GM21367 (cell line): ENCODE measurements around the gene CREG2.
"Not testable (repeated sequence)": the region's sequence is repeated elsewhere in the genome, so short reads cannot be mapped to it uniquely, and the experiment has no call there.

Experiments
- ATAC-seq: cut with Tn5 transposase; IDR thresholded peaks from one replicate; pipeline ENCODE4 v1.9.1; 2021; ENCODE audit not compliant: unreplicated experiment

The CREG2 gene

DNA sequence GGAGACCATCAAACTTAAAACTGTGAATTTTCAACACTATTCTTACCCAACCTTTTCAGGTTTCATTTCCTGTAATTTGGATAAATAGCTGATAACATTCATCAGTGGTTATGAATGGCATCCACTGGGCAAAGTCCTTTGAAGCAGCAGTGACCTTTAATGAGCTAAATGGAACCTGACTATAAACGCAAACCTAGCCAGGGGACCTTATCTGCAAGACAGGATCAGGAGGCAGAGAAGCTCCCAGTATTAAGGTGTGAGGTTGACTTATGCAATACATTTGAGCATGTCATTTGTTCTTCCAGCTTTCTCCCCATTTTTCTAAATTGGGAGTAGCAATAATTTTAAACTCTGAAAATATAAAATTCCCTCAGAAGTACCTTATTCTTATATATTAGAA lies 38.4 kb downstream of the CREG2 start:
- no peak for ATAC-seq

DNA sequence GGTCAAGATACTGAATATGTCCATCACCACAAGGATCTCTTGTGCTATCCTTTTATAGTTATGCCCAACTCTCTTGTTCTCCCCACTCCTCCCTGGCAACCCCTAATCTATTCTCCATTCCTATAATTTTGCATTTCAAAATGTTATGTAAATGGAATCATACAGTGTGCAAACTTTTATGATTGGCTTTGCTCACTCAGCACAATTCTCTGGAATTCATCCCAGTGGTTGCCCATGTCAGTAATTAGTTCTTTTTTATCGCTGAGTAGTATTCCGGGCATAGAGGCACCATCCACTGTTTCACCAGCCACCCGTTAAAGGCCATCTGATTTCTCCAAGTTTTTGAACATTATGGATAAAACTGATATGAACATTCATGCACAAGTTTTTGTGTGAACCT lies 40.4 kb downstream of the CREG2 start:
- ATAC-seq: no peak

DNA sequence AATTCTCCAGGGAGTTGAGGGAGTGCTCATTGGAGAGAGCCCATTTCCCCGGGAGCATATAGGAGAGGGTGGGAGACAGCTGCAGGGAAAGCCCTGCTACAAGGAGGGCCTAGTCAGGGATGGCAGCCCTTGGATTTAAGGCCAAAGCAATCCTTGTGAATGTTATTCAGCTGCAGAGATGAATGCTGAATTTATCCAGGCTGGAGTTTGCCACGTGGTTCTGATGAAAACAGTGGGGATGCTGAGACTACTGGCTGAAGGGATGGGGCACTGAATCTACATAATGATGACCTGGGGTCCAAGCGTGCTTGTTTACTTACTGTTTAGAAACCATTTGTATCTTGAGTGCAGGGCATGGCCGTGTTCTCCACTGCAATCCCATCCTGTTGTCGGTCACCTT lies 43.2 kb downstream of the CREG2 start:
- no peak for ATAC-seq

DNA sequence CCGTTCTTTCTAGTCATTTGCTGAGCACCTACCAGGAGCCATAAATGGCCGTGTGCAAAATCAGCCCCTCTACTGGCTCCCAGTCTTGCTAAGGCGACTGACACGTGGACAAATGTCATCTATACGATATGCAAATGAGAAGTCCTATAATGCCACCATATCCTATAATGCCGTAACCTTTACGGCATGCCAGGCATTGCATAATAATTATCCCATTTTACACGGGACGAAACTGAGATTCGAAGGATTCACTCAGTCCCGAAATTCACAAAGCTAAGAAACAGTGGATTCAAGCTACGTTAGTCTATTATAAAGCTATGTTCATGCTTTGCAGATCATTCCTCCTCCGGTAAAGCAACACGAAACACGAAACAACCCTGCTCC lies 44.7 kb downstream of the CREG2 start:
- ATAC-seq: no peak

DNA sequence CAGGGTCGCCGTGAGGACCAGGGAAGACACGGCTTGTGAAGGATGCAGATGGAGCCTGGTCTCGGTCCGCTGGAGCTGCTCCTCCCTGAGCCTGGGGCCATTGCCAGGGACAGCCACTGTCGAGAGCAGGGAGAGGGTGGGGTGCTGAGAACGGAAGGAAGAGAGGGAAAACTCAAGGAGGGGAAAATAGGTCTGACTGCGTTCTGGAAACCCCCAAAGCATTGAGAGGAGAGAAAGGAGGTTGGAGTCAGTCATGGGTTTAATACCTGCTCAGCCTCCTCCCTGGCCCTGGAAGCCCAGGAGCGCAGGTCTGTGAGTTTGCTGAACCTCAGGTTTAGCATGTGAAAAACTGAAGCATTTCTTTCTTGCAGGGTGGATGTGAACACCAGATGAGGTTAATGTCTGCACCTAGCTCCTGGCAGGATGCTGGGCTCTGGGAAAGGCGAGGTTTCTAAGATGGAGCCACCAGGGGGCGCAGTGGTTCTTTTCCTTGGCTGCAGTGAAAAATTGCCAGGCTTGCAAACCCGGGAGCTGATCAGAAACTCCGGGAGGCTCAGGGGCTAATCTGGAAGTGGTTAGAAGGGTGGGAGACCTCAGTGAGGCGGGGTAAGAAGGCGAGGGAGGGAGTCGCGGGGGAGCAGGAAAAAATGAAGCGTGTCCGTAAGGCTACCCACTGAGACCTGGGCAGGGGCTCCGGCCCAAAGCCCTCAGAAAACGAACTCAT lies 45.2 kb downstream of the CREG2 start:
- ATAC-seq: no peak

DNA sequence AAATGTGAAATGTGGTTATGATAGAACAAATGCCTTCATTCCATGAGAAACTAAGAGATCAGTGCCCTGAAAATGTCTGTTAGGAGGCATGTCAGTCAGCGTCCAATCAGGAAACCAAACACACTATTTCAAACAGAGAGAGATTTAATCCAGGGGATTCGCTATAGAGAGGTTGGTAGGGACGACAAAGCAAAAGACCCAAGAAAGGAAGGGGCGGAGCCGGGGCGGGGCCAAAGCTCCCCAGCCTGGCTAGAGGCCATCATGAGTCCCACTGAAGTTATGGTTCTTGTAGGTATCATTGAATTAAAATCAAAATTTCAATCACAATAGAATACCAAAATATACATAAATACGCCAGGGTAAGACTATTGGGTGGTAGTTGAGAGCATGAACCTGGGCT lies 45.9 kb downstream of the CREG2 start:
- ATAC-seq: no peak

DNA sequence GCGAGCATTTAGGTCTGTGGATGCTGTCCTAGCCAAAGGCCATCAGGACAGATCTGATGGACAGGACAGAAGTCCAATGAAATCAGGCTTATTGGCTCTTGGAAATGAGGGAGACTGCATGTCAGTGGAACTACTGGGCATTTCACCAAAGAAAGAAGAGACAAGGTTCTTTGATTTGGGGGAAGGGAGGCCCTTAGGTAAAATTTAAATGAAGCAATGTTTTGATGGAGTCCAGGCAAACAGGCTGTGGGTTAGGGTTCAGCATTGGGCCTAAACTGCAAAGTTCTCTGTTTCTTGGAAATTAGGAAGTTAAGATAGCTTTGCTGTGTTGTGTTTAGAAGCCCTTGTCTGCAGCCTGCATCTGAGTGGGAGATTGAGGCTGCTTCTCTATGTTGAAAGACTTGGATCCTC lies 47.2 kb downstream of the CREG2 start:
- ATAC-seq: no peak

DNA sequence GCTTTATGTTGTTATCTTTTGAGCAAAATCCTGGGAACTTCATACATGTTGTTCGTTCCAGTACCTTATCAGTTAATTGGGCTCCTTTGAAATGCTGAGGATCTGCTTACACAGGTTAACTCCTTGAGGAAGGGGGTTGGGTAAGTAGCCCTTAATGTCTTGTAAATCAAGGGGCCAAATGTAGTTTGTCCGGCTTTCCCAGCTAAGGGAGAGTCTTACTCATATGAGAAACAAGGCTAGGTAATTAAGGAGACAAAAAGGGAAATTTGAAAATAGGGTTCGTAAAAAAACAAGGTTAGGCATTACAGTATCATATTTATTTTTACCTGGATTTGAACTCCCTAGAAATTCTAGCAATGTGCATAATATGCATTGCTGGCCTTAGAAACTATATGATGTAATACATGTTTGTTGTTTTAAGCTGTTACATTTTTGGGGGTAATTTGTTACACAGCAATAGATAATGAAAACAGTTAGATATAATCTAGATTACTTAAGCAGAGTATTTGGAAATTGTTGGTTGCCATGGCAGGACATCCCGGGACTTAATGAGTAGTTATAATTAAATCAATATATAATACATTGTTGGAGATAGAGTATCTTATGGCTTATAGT lies 47.9 kb downstream of the CREG2 start:
- no peak for ATAC-seq

DNA sequence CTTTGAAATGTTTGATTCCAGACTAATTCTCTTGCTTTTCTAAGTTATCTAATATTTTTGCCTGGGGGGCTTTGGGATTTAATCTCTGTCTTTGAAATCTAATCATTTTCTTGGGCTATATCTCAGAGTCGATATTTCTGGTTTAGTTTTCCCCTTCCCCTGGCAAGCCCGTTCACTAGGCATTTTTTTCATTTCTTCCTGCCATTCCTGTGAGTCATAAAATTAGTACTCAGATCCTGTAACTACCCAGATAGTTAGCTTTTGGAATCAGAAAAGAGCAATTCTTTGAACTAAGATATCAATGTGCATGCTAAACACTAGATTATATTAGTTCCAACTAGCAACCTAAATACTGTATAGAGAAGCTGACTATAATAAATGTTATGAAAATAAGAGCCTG lies 49.4 kb downstream of the CREG2 start:
- ATAC-seq: no peak

DNA sequence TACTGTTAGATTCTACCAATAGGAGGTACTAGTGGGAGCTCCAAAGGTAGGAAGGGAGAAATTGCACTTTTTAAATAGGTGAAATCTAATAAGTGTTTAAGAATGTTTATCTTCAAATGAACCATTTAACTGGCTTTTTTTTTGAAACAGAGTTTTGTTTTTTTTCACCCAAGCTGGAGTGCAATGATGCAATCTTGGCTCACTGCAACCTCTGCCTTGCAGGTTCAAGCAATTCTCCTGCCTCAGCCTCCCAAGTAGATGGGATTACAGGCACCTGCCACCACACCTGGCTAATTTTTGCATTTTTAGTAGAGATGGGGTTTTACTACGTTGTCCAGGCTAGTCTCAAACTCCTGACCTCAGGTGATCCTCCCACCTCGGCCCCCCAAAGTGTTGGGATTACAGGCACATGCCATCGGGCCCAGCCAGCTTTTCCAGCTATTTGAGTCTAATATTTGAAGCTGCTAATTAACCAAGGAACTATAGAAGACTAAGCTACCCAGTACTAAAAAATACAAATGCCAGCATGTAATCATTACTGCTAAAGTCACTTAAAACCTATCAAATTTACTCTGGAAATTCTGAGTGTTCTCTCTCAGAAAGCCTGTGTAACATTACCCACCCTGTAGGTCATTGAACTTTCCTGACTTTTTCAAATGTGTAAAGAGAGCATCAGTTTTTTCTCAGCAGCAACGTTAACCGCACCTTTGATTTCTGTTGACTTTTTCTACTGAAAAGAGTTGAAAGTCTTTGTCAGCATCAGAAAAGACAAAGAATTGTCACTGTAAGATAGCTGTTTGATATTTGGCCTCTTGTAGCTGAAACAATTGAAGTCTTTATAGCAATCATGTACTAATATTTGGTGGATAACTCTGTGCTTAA lies 54.2 kb downstream of the CREG2 start:
- ATAC-seq: no peak

DNA sequence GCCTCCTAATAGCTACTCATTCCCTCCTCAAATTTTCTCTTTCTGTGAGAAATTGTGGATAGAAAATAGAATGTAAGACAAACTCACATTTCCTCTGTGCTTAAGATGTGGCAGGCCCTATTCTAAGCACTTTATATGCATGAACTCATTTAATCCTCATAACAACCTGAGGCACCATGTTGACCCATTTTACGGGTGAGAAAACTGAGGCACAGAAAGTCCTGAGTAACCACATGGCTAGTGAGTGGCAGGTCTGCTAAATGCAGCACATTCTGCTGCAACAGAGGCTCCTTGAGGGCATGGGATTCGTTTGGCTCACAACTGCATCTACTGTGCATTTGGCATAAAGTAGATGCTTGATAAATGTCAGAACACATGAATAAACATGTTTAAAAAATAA lies 56.1 kb downstream of the CREG2 start:
- no peak for ATAC-seq

DNA sequence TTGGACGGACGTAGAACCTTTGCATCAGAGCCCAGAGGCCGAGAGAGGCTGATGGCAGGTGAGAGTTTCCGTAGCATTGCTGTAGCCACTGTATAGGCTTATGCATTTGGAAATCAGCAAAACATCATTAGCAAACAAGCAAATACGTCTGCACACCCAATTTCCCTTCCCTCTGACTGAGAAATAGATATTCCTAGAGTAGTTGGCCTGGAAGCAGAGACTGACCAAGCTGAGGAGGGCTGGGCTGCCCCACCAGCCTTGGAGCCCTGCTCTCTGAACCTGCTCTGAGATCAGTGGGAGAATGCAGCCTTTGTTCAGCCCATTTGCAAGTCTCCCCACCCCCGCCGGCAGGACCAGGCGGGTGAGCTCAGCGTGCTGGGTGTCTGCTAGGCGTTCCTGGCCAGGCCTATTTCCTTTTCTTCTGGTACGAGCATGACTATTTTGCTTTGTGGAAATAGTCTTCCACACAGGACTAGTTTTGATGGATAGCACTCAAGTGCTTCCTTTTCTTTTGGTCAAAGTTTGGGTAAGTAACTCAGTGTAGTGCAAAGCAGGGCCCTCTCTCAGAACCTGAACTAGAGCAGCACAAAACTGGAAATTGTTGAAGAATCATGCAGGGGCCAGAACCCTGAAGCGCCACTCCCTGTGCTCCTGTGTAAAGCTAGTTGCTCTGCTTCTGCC lies 56.9 kb downstream of the CREG2 start:
- no peak for ATAC-seq

DNA sequence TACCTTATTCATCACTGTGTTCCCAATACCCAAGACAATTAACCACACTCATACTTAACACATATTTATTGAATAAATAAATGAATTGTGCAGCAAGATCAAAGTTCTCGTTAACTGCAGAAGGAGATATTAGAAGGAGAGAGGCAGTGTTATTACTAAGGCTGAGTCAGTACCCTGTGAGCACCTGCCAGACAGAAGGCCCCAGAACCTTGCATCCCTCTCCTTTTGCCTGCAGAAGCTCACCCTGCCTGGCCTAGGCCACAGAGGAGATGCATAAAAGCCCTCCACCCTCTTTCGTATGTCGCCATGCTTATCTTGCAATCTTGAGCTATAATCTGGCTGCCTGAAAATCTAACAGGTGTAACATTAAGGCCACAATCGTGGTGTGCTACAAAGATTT lies 58.3 kb downstream of the CREG2 start:
- no peak for ATAC-seq

DNA sequence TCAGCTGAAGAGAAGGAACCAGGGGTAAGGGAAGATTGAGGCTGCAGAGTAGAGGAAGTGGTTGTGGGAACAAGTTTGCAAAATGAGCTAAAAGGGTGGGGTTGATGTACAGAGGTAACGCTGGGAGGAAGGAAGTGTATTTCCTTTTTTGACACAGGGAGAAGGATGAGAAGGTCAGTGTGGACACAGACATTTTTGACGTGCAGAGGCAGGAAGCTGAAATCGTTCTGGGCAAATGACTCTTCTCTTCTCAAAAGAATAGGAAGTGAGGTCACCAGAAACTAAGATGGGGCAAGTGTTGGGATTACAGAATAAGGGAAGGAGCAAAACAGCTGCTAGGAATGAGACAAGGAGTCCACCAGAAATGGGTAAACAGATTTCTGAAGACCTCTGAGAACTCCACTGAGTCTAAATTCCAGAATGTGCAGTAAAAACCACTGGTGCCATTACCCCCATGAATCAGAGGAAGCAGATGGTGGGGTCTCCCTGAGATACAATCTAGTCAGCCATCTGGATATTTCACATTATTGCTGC lies 58.8 kb downstream of the CREG2 start:
- ATAC-seq: peak; percentile 42

DNA sequence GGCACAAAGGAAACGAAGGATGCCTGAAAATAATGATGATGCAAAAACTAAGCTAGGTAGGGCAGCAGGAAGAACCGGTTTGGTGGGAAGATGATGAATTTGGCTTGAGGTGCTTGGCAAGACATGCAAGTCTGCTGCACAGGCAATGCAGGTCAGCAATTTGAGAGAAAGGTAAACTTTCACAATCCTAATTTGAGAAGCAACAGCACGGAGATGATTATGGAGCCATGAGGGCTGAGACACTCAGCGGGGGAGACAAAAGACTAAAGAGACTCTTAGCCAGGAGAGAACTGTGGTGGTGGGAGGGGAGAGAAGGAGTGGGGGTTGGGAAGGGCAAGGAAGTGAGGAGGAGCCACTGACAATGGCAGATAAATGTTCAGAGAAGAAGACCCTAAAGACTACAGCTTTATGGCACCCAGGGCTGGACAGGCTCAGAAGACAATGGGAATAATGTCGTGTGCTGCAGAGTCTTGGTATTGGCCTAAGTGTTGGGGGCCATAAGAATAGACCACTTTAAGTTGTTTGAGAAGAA lies 59.4 kb downstream of the CREG2 start:
- ATAC-seq: no peak

DNA sequence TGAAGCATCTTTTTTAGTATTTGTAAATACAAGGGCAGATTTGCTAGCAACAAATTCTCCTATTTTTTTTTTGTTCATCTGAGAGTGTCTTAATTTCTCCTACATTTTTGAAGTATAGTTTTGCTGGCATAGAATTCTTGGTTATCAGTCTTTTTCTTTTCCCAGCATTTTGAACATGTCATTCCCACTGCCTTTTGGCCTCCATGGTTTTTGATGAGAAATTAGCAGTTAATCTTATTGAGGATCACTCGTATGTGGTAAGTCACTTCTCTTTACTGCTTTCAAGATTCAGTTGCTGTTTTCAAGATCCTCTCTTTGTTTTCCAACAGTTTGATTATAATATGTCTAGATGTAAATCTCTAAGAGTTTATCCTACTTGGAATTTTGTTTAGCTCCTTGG lies 61.9 kb downstream of the CREG2 start:
- ATAC-seq: no peak

DNA sequence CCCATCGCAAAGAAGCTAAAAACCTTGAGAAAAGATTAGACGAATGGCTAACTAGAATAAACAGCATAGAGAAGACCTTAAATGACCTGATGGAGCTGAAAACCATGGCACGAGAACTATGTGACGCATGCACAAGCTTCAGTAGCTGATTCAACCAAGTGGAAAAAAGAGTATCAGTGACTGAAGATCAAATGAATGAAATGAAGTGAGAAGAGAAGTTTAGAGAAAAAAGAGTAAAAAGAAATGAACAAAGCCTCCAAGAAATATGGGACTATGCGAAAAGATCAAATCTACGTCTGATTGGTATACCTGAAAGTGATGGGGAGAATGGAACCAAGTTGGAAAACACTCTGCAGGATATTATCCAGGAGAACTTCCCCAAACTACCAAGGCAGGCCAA lies 70.7 kb downstream of the CREG2 start:
- ATAC-seq: not testable (repeated sequence)

DNA sequence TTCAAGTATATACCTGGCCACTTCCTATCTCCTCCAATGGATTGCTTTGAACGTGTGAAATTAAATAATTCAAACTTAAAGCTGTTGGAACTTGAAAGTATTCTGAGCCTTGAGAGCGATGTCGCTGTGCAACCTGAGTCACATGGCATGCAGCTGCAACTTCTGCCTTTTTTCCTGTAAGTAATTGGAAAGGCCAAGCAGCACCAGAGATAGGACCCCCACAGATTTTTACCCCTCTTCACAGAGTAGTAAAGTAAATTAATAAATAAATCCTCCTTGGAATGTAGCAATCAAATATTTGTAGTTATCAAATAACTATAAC lies 75.6 kb downstream of the CREG2 start:
- no peak for ATAC-seq

DNA sequence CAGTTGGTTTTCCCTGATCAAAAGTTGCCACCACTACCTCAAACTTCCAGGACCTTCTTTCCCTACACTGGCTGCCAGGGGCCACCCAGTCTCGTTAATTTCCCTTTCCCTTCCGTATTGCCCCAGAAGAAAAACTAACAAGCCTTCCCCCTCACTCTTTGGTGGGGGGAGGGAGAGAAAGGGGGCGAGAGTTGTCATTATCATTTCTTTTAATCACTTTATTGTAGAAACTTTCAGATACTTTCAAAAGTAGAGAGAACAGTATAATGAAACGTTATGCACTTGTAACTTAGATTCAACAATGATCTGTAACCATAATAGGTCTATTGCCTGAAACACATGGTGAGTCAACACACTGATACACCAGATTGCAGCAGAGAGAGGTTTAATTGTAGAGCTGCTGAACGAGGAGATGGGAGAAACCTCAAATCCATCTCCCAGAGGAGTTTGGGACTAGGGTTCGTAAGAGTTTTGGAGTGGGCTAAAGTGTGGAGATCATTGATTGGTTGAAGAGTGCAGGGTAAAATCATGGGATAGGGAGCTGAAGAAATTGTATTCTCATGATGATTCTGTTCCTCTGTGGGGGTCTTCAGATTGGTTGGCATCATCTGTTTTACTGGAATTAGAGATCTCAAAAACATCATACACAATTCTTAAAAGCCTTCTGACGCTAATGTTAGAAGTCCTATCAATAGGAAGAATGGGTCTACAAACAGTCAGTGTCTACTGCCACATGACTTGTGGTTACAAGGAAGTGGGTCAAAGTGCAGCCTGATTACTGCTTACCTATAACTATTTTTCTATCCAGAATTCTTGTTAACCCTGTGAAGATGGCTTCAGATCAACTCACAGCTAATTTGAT lies 76.2 kb downstream of the CREG2 start:
- no peak for ATAC-seq
